ENCODE data around the gene PRRG2.
"Not testable (repeated sequence)": the region's sequence is repeated elsewhere in the genome, so short reads cannot be mapped to it uniquely, and the experiment has no call there.

GRCh38 chr19:49633273-49633672, 52.2 kb downstream of the PRRG2 start:
- not testable (repeated sequence) for TF ChIP-seq POLR2AphosphoS5, CTCF (IDR thresholded peaks at IDR 0.05)
